GM12865 (cell line): ENCODE measurements around the gene BBS12.
"Not testable (repeated sequence)": the region's sequence is repeated elsewhere in the genome, so short reads cannot be mapped to it uniquely, and the experiment has no call there.

ENCODE experiments used
- DNase-seq: peaks from one replicate; pipeline ENCODE4 v3.0.0; 2010; ENCODE audit warnings: low read depth
- H3K4me3 ChIP-seq: 2 replicates; pipeline ENCODE4 v1.5.1; 2011; ENCODE audit warnings: mild to moderate bottlenecking, low read depth, low read length, control low read depth
- CTCF ChIP-seq: IDR thresholded peaks from 2 replicates; pipeline ENCODE4 v1.5.1; 2011; ENCODE audit warnings: low read length, control low read depth, low read depth, inconsistent platforms; ENCODE audit not compliant: insufficient read depth; ENCODE audit errors: missing control alignments

BBS12 gene

GRCh38 chr4:122776916-122777315 lies 44.4 kb downstream of the BBS12 start:
- H3K4me3 ChIP-seq: no peak overlapping the region
- TF ChIP-seq CTCF: no peak
- no peak for DNase-seq

- no peak overlapping the region for H3K4me3 ChIP-seq
- TF ChIP-seq CTCF: no peak
These were observed 45.6 kb downstream of the BBS12 start for GRCh38 chr4:122777846-122778673.

DNA sequence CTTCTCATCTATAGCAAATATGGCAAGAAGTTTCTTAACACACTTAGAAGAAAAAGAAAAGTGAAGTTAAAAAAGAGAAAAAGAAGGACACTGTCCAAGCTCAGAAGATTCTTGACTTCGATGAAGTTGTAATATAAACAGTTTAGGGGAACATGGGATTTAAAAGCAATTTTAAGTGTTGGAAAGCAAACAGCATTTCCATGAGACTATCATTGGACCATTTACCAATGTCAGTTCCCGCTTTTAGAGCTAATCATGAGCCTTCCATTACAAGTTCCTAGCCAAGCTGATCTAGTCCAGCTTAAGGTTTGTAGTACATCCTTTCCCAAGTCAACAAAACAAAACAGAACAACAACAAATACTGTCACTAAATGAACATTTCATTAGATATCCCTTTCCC lies 49.0 kb downstream of the BBS12 start:
- no peak for TF ChIP-seq CTCF
- no peak for DNase-seq
- H3K4me3 ChIP-seq: no peak overlapping the region

More at GRCh38 chr4:122777846-122778673, 45.6 kb downstream of the BBS12 start:
- DNase-seq: no peak

GRCh38 chr4:122783301-122784215 lies 51.1 kb downstream of the BBS12 start:
- no peak overlapping the region for H3K4me3 ChIP-seq
- no peak for DNase-seq
- no peak for TF ChIP-seq CTCF

DNA sequence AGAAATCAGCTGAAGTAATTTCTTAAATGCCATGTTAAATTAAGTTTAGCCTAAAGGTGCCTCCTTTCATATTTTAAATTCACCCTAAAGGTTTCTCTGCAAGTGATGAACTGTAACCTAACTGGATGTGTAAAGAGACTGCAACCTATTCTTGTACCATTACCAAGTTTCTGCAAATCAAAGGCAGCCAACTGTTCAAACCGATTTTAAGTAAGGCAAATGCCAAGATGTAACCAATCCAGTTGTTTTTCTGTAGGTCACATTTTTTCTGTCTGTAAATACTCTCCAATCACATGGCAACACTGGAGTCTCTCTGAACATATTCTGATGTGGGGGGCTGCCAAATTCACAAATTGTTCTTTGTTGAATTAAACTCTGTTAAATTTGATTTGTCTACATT lies 51.8 kb downstream of the BBS12 start:
- DNase-seq: no peak
- H3K4me3 ChIP-seq: no peak overlapping the region
- no peak for TF ChIP-seq CTCF

GRCh38 chr4:122785099-122785498 lies 52.6 kb downstream of the BBS12 start:
- no peak for DNase-seq
- no peak overlapping the region for H3K4me3 ChIP-seq
- TF ChIP-seq CTCF: no peak

DNA sequence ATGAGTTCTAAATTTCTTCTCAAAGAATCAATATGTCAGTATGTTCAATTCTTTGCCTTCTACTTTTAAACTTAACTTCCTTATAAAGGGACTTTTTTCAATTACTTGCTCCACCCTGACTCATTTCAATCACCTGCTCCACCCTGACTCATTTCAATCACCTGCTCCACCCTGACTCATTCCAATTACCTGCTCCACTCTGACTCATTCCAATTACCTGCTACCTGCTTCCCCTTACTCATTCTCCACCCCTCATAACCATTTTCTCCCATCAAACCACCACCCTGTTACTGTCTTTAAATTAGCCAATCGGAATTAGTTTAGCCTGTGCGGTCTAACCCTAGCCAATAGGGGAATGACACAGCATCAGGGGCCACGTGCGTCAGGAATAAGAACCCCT lies 53.8 kb downstream of the BBS12 start:
- DNase-seq: peak; percentile 6
- H3K4me3 ChIP-seq: not testable (repeated sequence)

DNA sequence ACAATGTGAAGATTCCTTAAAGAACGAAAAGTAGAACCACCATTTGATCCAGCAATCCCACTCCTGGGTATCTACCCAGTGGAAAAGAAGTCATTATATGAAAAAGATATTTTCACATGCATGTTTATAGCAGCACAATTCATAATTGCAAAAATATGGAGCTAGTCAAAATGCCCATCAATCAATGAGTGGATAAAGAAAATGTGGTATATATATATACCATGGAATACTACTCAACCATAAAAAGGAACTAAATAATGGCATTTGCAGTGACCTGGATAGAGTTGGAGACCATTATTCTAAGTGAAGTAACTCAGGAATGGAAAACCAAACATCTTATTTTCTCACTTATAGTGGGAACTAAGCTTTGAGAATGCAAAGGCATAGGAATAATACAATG lies 54.4 kb downstream of the BBS12 start:
- not testable (repeated sequence) for H3K4me3 ChIP-seq, DNase-seq
